Trophoblast cell (in vitro differentiated cells and primary cell): ENCODE results near the gene GCLC.
A peak's percentile ranks its signal among the peaks of the same experiment; 100 is the strongest.

Experiments used
- DNase-seq, 2 donors: peaks; one replicate each; pipeline ENCODE4 v3.0.0-alpha.2; 2016
- H2AFZ ChIP-seq: 2 replicates; pipeline ENCODE4 v1.6.1; 2013; ENCODE audit warnings: low read length, moderate library complexity, mild to moderate bottlenecking; ENCODE audit not compliant: insufficient read depth, poor library complexity
- H2AK5ac ChIP-seq: 2 replicates; pipeline ENCODE4 v1.6.1; 2013; ENCODE audit warnings: mild to moderate bottlenecking, low read length
- H2BK120ac ChIP-seq: 2 replicates; pipeline ENCODE4 v1.6.1; 2013; ENCODE audit warnings: low read length, mild to moderate bottlenecking, moderate library complexity; ENCODE audit not compliant: insufficient read depth, poor library complexity
- H2BK12ac ChIP-seq: 2 replicates; pipeline ENCODE4 v1.6.1; 2013; ENCODE audit warnings: mild to moderate bottlenecking, low read length, moderate library complexity
- H2BK5ac ChIP-seq: 2 replicates; pipeline ENCODE4 v1.6.1; 2013; ENCODE audit warnings: low read length, low read depth, moderate library complexity, mild to moderate bottlenecking; ENCODE audit not compliant: poor library complexity
- H3K14ac ChIP-seq: 2 replicates; pipeline ENCODE4 v1.6.1; 2013; ENCODE audit warnings: mild to moderate bottlenecking, low read length
- H3K18ac ChIP-seq: 2 replicates; pipeline ENCODE4 v1.6.1; 2013; ENCODE audit warnings: mild to moderate bottlenecking, low read length
- H3K23ac ChIP-seq: 2 replicates; pipeline ENCODE4 v1.6.1; 2013; ENCODE audit warnings: low read length
- H3K27ac ChIP-seq: 2 replicates; pipeline ENCODE4 v1.5.1; 2013; ENCODE audit warnings: low read depth, mild to moderate bottlenecking, inconsistent platforms, low read length, moderate library complexity
- H3K27me3 ChIP-seq: 2 replicates; pipeline ENCODE4 v1.6.1; 2013; ENCODE audit warnings: inconsistent platforms, mild to moderate bottlenecking, low read length, moderate library complexity; ENCODE audit not compliant: insufficient read depth
- H3K36me3 ChIP-seq, 2 experiments: 1 replicate in 1 of 2; 2 replicates in 1 of 2; pipeline ENCODE4 v1.6.1; 2013; ENCODE audit warnings: low read length in 2 of 2, mild to moderate bottlenecking in 2 of 2, moderate library complexity in 1 of 2; ENCODE audit not compliant: insufficient read depth in 2 of 2, control insufficient read depth in 1 of 2
- H3K4ac ChIP-seq: 2 replicates; pipeline ENCODE4 v1.6.1; 2013; ENCODE audit warnings: low read depth, mild to moderate bottlenecking, low read length, moderate library complexity
- H3K4me1 ChIP-seq, 2 experiments: 1 replicate in 1 of 2; 2 replicates in 1 of 2; pipeline ENCODE4 v1.6.1; 2013; ENCODE audit warnings: low read length in 2 of 2, mild to moderate bottlenecking in 2 of 2, moderate library complexity in 1 of 2; ENCODE audit not compliant: insufficient read depth in 2 of 2, control insufficient read depth in 1 of 2
- H3K4me2 ChIP-seq: 2 replicates; pipeline ENCODE4 v1.6.1; 2013; ENCODE audit warnings: inconsistent platforms, mild to moderate bottlenecking, low read length, moderate library complexity
- H3K4me3 ChIP-seq: 2 replicates; pipeline ENCODE4 v1.5.1; 2013; ENCODE audit warnings: mild to moderate bottlenecking, low read depth, low read length, inconsistent platforms
- H3K79me1 ChIP-seq: one replicate; pipeline ENCODE4 v1.6.1; 2013; ENCODE audit warnings: low read length
- H3K79me2 ChIP-seq: 2 replicates; pipeline ENCODE4 v1.6.1; 2013; ENCODE audit warnings: low read length, mild to moderate bottlenecking; ENCODE audit not compliant: control insufficient read depth, insufficient read depth, poor library complexity
- H3K9ac ChIP-seq: 2 replicates; pipeline ENCODE4 v1.6.1; 2013; ENCODE audit warnings: mild to moderate bottlenecking, low read length
- H3K9me3 ChIP-seq: 2 replicates; pipeline ENCODE4 v1.6.1; 2013; ENCODE audit warnings: low read depth, mild to moderate bottlenecking, control low read depth, inconsistent platforms, low read length; ENCODE audit not compliant: insufficient read depth
- H4K12ac ChIP-seq: 2 replicates; pipeline ENCODE4 v1.6.1; 2013; ENCODE audit warnings: low read depth, mild to moderate bottlenecking, low read length, moderate library complexity
- H4K8ac ChIP-seq: 2 replicates; pipeline ENCODE4 v1.6.1; 2013; ENCODE audit warnings: low read depth, mild to moderate bottlenecking, low read length, moderate library complexity
- H4K91ac ChIP-seq: one replicate; pipeline ENCODE4 v1.6.1; 2013; ENCODE audit warnings: low read depth, mild to moderate bottlenecking, low read length, moderate library complexity
- WGBS: extraction: QIAGEN DNeasy Blood & Tissue Kit; methylation state at CpG from one replicate; pipeline ENCODE4 v1.1.7; 2013; ENCODE audit warnings: missing lambda C conversion rate; ENCODE audit not compliant: insufficient read length, insufficient coverage; ENCODE audit errors: extremely low coverage; 5-methylcytosine and 5-hydroxymethylcytosine counted together

GCLC gene

GRCh38 chr6:53504512-53504911 is 40.4 kb downstream of the GCLC start:
- no peaks in the 10 kb centered on the region for H3K4me1 ChIP-seq
- H2BK5ac ChIP-seq: no peak overlapping the region
- no peak overlapping the region for H3K4ac ChIP-seq
- H3K23ac ChIP-seq: no peak overlapping the region
- H2BK120ac ChIP-seq: no peak overlapping the region
- no peak overlapping the region for H3K4me2 ChIP-seq
- no peak for DNase-seq
- no peak overlapping the region for H3K4me3 ChIP-seq
- H3K79me2 ChIP-seq: no peaks in the 10 kb centered on the region
- no CpG with 5 or more reads among the region's 3 CpGs for WGBS
- no peaks in the 10 kb centered on the region for H3K27me3 ChIP-seq
- H3K9ac ChIP-seq: no peak overlapping the region
- H2BK12ac ChIP-seq: no peak overlapping the region
- H3K27ac ChIP-seq: no peak overlapping the region
- no peak overlapping the region for H4K8ac ChIP-seq
- no peak overlapping the region for H3K18ac ChIP-seq
- H2AK5ac ChIP-seq: no peak overlapping the region
- peaks cover 8 to 16% of the 10 kb centered on the region in 2 experiments for H3K36me3 ChIP-seq
- no peaks in the 10 kb centered on the region for H3K79me1 ChIP-seq
- no peak overlapping the region for H4K91ac ChIP-seq
- no peak overlapping the region for H4K12ac ChIP-seq
- no peaks in the 10 kb centered on the region for H3K9me3 ChIP-seq
- no peak overlapping the region for H2AFZ ChIP-seq
- no peak overlapping the region for H3K14ac ChIP-seq

- H3K79me1 ChIP-seq: no peaks in the 10 kb centered on the region
- DNase-seq: no peak
- no peak overlapping the region for H2BK5ac ChIP-seq
- H3K27ac ChIP-seq: no peak overlapping the region
- H2BK12ac ChIP-seq: no peak overlapping the region
- H2BK120ac ChIP-seq: no peak overlapping the region
- H2AK5ac ChIP-seq: no peak overlapping the region
- H3K4ac ChIP-seq: no peak overlapping the region
- H3K4me2 ChIP-seq: no peak overlapping the region
- no peak overlapping the region for H3K9ac ChIP-seq
- no peaks in the 10 kb centered on the region for H3K27me3 ChIP-seq
- H4K91ac ChIP-seq: no peak overlapping the region
- no peak overlapping the region for H4K12ac ChIP-seq
- no peak overlapping the region for H2AFZ ChIP-seq
- no peaks in the 10 kb centered on the region for H3K4me1 ChIP-seq
- H3K4me3 ChIP-seq: no peak overlapping the region
- no peak overlapping the region for H3K14ac ChIP-seq
- peaks cover 10 to 19% of the 10 kb centered on the region in 2 experiments for H3K36me3 ChIP-seq
- WGBS: no CpG with 5 or more reads among the region's 5 CpGs
- H4K8ac ChIP-seq: no peak overlapping the region
- H3K9me3 ChIP-seq: no peaks in the 10 kb centered on the region
- H3K79me2 ChIP-seq: no peaks in the 10 kb centered on the region
- peak overlapping the region; percentile 22 for H3K23ac ChIP-seq
- H3K18ac ChIP-seq: no peak overlapping the region
Measured at GRCh38 chr6:53503060-53503459, 41.8 kb downstream of the GCLC start.

- Histone ChIP-seq H3K79me1 (no peaks in the 10 kb centered on the region), H2BK5ac (no peak overlapping the region), H3K36me3 (peaks cover 8 to 17% of the 10 kb centered on the region in 2 experiments), H3K14ac (no peak overlapping the region), H3K27ac (no peak overlapping the region), H2AK5ac (no peak overlapping the region), H4K8ac (no peak overlapping the region), H3K79me2 (no peaks in the 10 kb centered on the region), H3K9ac (no peak overlapping the region), H3K4ac (no peak overlapping the region), H3K23ac (no peak overlapping the region), H3K4me3 (no peak overlapping the region), H2BK12ac (no peak overlapping the region), H3K27me3 (no peaks in the 10 kb centered on the region), H3K4me1 (no peaks in the 10 kb centered on the region), H3K9me3 (no peaks in the 10 kb centered on the region), H4K12ac (no peak overlapping the region), H2AFZ (no peak overlapping the region), H4K91ac (no peak overlapping the region), H2BK120ac (no peak overlapping the region), H3K4me2 (no peak overlapping the region), H3K18ac (no peak overlapping the region)
- no peak for DNase-seq
- no CpG with 5 or more reads among the region's 3 CpGs for WGBS
Measured at GRCh38 chr6:53501432-53501831, 43.5 kb downstream of the GCLC start.

GRCh38 chr6:53500095-53500494 is 44.8 kb downstream of the GCLC start:
- Histone ChIP-seq H3K79me1 (peaks cover 2% of the 10 kb centered on the region), H2BK5ac (no peak overlapping the region), H3K36me3 (peaks cover 8 to 17% of the 10 kb centered on the region in 2 experiments), H3K79me2 (no peaks in the 10 kb centered on the region), H3K27me3 (no peaks in the 10 kb centered on the region), H4K91ac (no peak overlapping the region), H2BK12ac (no peak overlapping the region), H2AFZ (no peak overlapping the region), H3K4me1 (no peaks in the 10 kb centered on the region), H3K27ac (no peak overlapping the region), H3K4me2 (no peak overlapping the region), H3K14ac (no peak overlapping the region), H3K18ac (no peak overlapping the region), H3K23ac (peak overlapping the region; percentile 4), H3K9me3 (no peaks in the 10 kb centered on the region), H3K9ac (no peak overlapping the region), H4K12ac (no peak overlapping the region), H3K4ac (no peak overlapping the region), H3K4me3 (no peak overlapping the region), H2AK5ac (no peak overlapping the region), H2BK120ac (no peak overlapping the region), H4K8ac (no peak overlapping the region)
- no CpG with 5 or more reads among the region's 4 CpGs for WGBS
- DNase-seq: no peak
